ENCODE measurements around the gene C6orf141. TPM values are rescaled to one million over a fixed set of nuclear protein-coding genes. Genes with fewer than 3 reads are reported as not detected.

Gene C6orf141
- total RNA-seq, 1 experiment from 2014 or later = 43.8 TPM

DNA sequence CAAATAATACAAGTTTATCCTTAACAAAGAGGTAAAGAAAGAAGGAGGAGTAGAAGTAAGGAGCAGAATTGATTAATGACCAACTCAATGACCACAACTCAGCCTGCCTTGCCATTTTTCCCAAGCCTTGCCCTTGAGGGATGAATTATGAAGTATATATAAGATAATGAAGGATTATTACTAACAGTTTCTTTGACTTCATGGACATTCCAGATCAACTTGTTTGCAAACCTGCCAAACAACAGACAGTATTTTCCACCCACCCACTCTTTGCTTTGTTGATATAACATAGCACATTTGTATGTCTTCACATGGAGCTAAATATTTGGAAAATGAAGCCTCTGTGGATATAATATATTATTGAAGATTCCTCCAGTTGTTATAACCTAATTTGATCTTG lies 9.9 kb upstream of the C6orf141 start:
- peaks cover 6% of the 10 kb centered on the region for H3F3A ChIP-seq (ENCODE audit: low read length, unreplicated experiment)
- ATAC-seq = peak; percentile 18; the same call in 1 of the 2 replicates
- ChIA-PET CTCF (interaction anchor here (0.6 kb wide), 2 partner anchors 311 to 588 kb away, joined by 3 to 4 read pairs; no protein-coding TSS in a partner anchor), POLR2A (ENCODE audit: unreplicated experiment) (interaction anchor here (1.4 kb wide), 1 partner anchor 10 kb away, joined by 6 read pairs; the partner anchor contains the start of gene C6orf141)
- BruUV-seq (replicated peaks) = no TSS peak
- intact Hi-C loops (cut with micrococcal nuclease) = loop anchor here (1.0 to 2.0 kb wide), 2 partner anchors 10 to 16 kb away; partner anchors contain the start of gene C6orf141
- peak overlapping the region; percentile 77 for H3K4me2 ChIP-seq (ENCODE audit: low read length)
- 0 out of 2 replicates have a peak overlapping the region, but pooled peaks have one; percentile 30 for H3K4me3 ChIP-seq (ENCODE audit: low read length)
- no peaks in the 10 kb centered on the region for H4K20me1 ChIP-seq (ENCODE audit: low read length)
- no peaks in the 10 kb centered on the region for H3K36me3 ChIP-seq (ENCODE audit: low read depth, low read length)
- peak overlapping the region; percentile 72 for H3K9ac ChIP-seq (ENCODE audit: low read length)
- H3K27me3 ChIP-seq (ENCODE audit: low read length) = no peaks in the 10 kb centered on the region
- no peak for TF ChIP-seq EZH2 (IDR thresholded peaks at IDR 0.05; ENCODE audit: low read length, unreplicated experiment)
- TF ChIP-seq EZH2phosphoT487 (IDR thresholded peaks at IDR 0.05; ENCODE audit: borderline replicate concordance, low read length) = no peak
- TF ChIP-seq, protein P1, sequence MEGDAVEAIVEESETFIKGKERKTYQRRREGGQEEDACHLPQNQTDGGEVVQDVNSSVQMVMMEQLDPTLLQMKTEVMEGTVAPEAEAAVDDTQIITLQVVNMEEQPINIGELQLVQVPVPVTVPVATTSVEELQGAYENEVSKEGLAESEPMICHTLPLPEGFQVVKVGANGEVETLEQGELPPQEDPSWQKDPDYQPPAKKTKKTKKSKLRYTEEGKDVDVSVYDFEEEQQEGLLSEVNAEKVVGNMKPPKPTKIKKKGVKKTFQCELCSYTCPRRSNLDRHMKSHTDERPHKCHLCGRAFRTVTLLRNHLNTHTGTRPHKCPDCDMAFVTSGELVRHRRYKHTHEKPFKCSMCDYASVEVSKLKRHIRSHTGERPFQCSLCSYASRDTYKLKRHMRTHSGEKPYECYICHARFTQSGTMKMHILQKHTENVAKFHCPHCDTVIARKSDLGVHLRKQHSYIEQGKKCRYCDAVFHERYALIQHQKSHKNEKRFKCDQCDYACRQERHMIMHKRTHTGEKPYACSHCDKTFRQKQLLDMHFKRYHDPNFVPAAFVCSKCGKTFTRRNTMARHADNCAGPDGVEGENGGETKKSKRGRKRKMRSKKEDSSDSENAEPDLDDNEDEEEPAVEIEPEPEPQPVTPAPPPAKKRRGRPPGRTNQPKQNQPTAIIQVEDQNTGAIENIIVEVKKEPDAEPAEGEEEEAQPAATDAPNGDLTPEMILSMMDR (conservative IDR thresholded peaks at IDR 0.05; ENCODE audit: low read depth, low read length) = no peak
- peak; percentile 83 for DNase-seq
- H3K27ac ChIP-seq (ENCODE audit: low read length) = peak overlapping the region; percentile 98
- peaks cover 31% of the 10 kb centered on the region for H3K4me1 ChIP-seq (ENCODE audit: insufficient read depth, low read length)
- no peak overlapping the region for H2AFZ ChIP-seq (ENCODE audit: low read length)
- H3K79me2 ChIP-seq (ENCODE audit: low read length) = no peaks in the 10 kb centered on the region
- no peaks in the 10 kb centered on the region for H3K9me2 ChIP-seq (replicated peaks; ENCODE audit: low read length)
- no peaks in the 10 kb centered on the region for H3K9me3 ChIP-seq (ENCODE audit: low read length)

DNA sequence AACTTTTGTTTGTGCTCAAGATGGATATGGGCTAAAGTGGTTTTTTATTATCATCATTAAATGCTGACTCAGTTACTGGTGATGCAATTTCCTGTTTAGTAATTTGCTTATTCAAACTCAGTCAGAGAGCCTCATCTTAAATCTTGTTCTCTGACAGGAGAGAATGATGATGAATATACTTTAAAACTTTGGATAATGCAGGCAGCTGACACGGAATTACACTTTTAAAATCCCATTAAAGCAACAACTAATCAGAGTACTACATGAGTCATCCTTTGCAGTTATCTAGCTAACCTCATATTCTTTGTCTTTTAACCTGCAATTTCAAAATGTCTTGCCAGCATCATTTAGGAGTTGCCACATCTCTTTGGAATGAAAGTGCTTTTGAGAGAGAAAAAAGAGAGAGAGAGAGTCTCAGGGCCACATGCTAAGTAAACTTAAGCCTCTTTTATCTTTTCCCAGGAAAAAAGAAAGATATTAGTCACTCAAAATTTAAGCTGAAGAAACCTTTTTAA lies 9.2 kb upstream of the C6orf141 start:
- H4K20me1 ChIP-seq (ENCODE audit: low read length) = no peaks in the 10 kb centered on the region
- peak overlapping the region; percentile 91 for H3K9ac ChIP-seq (ENCODE audit: low read length)
- ATAC-seq (peak; percentile 83), DNase-seq (peak; percentile 94)
- peak overlapping the region; percentile 77 for H3K4me2 ChIP-seq (ENCODE audit: low read length)
- H3K4me1 ChIP-seq (ENCODE audit: insufficient read depth, low read length) = peaks cover 24% of the 10 kb centered on the region
- CTCF ChIA-PET = interaction anchor here (0.5 to 1.1 kb wide), 5 partner anchors 9 to 587 kb away, joined by 3 to 7 read pairs (median 6); no protein-coding TSS in a partner anchor
- H3F3A ChIP-seq (ENCODE audit: low read length, unreplicated experiment) = peaks cover 6% of the 10 kb centered on the region
- POLR2A ChIA-PET (ENCODE audit: unreplicated experiment) = interaction anchor here (0.7 to 1.4 kb wide), 3 partner anchors 9 to 13 kb away, joined by 6 to 13 read pairs (median 9); partner anchors contain the start of gene C6orf141
- intact Hi-C loops (cut with micrococcal nuclease) = loop anchor here (1.0 to 2.0 kb wide), 2 partner anchors 9 to 16 kb away; partner anchors contain the start of gene C6orf141
- no peaks in the 10 kb centered on the region for H3K9me3 ChIP-seq (ENCODE audit: low read length)
- H3K4me3 ChIP-seq (ENCODE audit: low read length) = peak overlapping the region; percentile 49
- no TSS peak for BruUV-seq (replicated peaks)
- H3K27me3 ChIP-seq (ENCODE audit: low read length) = no peaks in the 10 kb centered on the region
- TF ChIP-seq EZH2phosphoT487 (IDR thresholded peaks at IDR 0.05; ENCODE audit: borderline replicate concordance, low read length) = no peak
- TF ChIP-seq EZH2 (IDR thresholded peaks at IDR 0.05; ENCODE audit: low read length, unreplicated experiment) = no peak
- TF ChIP-seq, protein P1 (conservative IDR thresholded peaks at IDR 0.05; ENCODE audit: low read depth, low read length) = no peak
- no peaks in the 10 kb centered on the region for H3K36me3 ChIP-seq (ENCODE audit: low read depth, low read length)
- H3K9me2 ChIP-seq (replicated peaks; ENCODE audit: low read length) = no peaks in the 10 kb centered on the region
- no peaks in the 10 kb centered on the region for H3K79me2 ChIP-seq (ENCODE audit: low read length)
- peak overlapping the region; percentile 23; the same call in 1 of the 2 replicates for H2AFZ ChIP-seq (ENCODE audit: low read length)
- peak overlapping the region; percentile 98 for H3K27ac ChIP-seq (ENCODE audit: low read length)

Data from PC-3 (cell line).